Adrenal gland (tissue), 12 donors: ENCODE measurements around the gene KIAA1958. TPM values are rescaled to one million over a fixed set of nuclear protein-coding genes. Genes with fewer than 3 reads are reported as not detected.
A peak's percentile ranks its signal among the peaks of the same experiment; 100 is the strongest.

Experiments
- DNase-seq, 7 donors: peaks; one replicate each; pipeline ENCODE4 v3.0.0-alpha.2; 2019 to 2020
- H3K27ac ChIP-seq, 5 donors: fragments of 200-600 bp; sonication (generic) in 4 of 5; 1 replicate in 3 of 5; 2 replicates in 2 of 5; pipeline versions ENCODE4 v1.5.1 to v1.8.0; 2016 to 2020; ENCODE audit warnings: mild to moderate bottlenecking in 1 of 5
- H3K27me3 ChIP-seq: fragments of 200-600 bp; 2 replicates; pipeline ENCODE4 v1.8.0; 2021
- H3K36me3 ChIP-seq, 2 donors: fragments of 200-600 bp; replicated peaks in 1 of 2; 1 replicate in 1 of 2; 2 replicates in 1 of 2; pipeline versions ENCODE4 v1.5.1 to v1.8.0; 2018 to 2022
- H3K4me1 ChIP-seq, 2 donors: fragments of 200-600 bp; replicated peaks in 1 of 2; 1 replicate in 1 of 2; 2 replicates in 1 of 2; pipeline versions ENCODE4 v1.5.1 to v1.8.0; 2018 to 2021
- H3K4me3 ChIP-seq, 4 donors: fragments of 200-600 bp; sonication (generic) in 3 of 4; one replicate each; pipeline ENCODE4 v1.5.1; 2016 to 2018
- H3K9me3 ChIP-seq, 3 donors: fragments of 200-600 bp; sonication (generic) in 1 of 3; replicated peaks in 1 of 3; 1 replicate in 2 of 3; 2 replicates in 1 of 3; pipeline versions ENCODE4 v1.5.1 to v1.8.0; 2016 to 2021
- CTCF ChIP-seq, 6 experiments: fragments of 450-650 bp in 4 of 6; fragments of 200-600 bp in 2 of 6; sonication (generic) in 1 of 6; IDR thresholded peaks; 1 replicate in 5 of 6; 2 replicates in 1 of 6; pipeline versions ENCODE4 v1.5.1 to v1.8.0; 2016 to 2021; ENCODE audit warnings: antibody characterized with exemption in 6 of 6, mild to moderate bottlenecking in 2 of 6, moderate library complexity in 1 of 6
- POLR2A ChIP-seq, 2 donors: fragments of 450-650 bp; IDR thresholded peaks; one replicate each; pipeline ENCODE4 v1.6.1; 2017; ENCODE audit warnings: antibody characterized with exemption in 2 of 2, mild to moderate bottlenecking in 2 of 2, moderate library complexity in 1 of 2
- WGBS, 4 donors: extraction: QIAGEN DNeasy Blood & Tissue Kit in 2 of 4; methylation state at CpG; one replicate each; pipeline versions ENCODE4 v1.1.5 to v1.1.7; 2013 to 2017; 5-methylcytosine and 5-hydroxymethylcytosine counted together
- intact Hi-C, 2 donors: fragments of 100-400 bp; cut with DNase I; formaldehyde crosslinking; loops; one replicate each; pipeline versions ENCODE4 v1.14.1 to v1.15.0; 2022 to 2023
- polyA plus RNA-seq, 3 donors: library from polyadenylated mRNA; stranded (reverse); fragments of 200-250 nt in 2 of 3; fragments of 350-450 nt in 1 of 3; fragmentation: Illumina TruSeq in 1 of 3; extraction: RNeasy Lipid Tissue Mini Kit (QIAGEN cat#74804) in 1 of 3; gene quantifications; one replicate each; pipeline ENCODE4 v1.2.3, GENCODE V29; 2013 to 2014
- total RNA-seq, 9 donors: library from RNA; depleted of rRNA in 4 of 9; stranded (reverse); fragments of >200 nt in 4 of 9; fragments of 120-200 nt in 1 of 9; fragmentation: NEBNext Ultra II Directional in 1 of 9; extraction: Animal tissue kit (Norgen Biotek cat#: 25700) in 1 of 9; gene quantifications; one replicate each; pipeline versions ENCODE4 v1.1.0 to v1.2.4, GENCODE V29; 2013 to 2023
- donor health status: healthy with polysubstance abuse.
- donor health status: Bipolar disorder and iron deficiency.
- donor health status: DM: yes; HTN: yes; CAD: no.
- donor health status: DM: no; HTN: no; CAD: no.
- donor health status: DM: no; HTN: no; CAD: no.
- donor health status: DM: yes; HTN: yes; CAD: no.

Gene KIAA1958
- total and polyA plus RNA-seq, 12 donors, result 3.5 to 67.2 (median 30.0) TPM

DNA sequence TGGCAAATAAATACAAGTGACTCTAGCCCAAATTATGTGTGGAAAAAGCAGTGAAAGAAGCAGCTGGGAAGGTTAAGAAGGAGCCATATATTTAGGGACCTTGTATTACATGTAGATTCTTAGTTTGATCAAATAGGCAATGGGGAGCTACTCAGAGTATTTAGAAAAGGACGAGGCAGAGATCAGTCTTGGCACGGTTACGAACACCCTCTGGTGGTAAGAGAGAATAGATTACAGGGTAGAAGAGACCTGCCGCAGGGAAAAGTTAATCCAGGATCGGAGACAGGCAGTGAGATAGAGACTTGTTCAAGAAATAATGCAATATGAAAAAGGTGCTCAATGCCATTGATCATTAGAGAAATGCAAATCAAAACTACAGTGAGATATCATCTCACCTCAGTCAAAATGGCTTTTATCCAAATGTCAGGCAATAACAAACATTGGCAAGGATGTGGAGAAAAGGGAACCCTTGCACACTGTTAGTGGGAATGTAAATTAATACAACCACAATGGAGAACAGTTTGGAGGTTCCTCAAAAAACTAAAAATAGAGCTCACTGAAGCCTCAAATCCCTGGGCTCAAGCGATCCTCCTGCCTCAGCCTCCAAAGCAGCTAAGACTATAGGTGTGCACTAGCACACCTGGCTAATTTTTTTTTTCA lies 219.3 kb downstream of the KIAA1958 start:
- TF ChIP-seq POLR2A (IDR thresholded peaks at IDR 0.05) (no peak), CTCF (IDR thresholded peaks at IDR 0.05) (peak; percentile 15 to 68 (median 62))
- Histone ChIP-seq H3K36me3 (no peaks in the 10 kb centered on the region), H3K27me3 (no peaks in the 10 kb centered on the region), H3K9me3 (no peaks in the 10 kb centered on the region), H3K27ac (no peak overlapping the region), H3K4me1 (peaks cover 0 to 17% of the 10 kb centered on the region in 2 donors), H3K4me3 (no peak overlapping the region)
- 36 to 51% (median 44%) methylated on average over 6 of the region's 6 CpGs for WGBS, 4 donors
- intact Hi-C loops, result no loop called here
- peak; percentile 53 to 77 (median 68) for DNase-seq

DNA sequence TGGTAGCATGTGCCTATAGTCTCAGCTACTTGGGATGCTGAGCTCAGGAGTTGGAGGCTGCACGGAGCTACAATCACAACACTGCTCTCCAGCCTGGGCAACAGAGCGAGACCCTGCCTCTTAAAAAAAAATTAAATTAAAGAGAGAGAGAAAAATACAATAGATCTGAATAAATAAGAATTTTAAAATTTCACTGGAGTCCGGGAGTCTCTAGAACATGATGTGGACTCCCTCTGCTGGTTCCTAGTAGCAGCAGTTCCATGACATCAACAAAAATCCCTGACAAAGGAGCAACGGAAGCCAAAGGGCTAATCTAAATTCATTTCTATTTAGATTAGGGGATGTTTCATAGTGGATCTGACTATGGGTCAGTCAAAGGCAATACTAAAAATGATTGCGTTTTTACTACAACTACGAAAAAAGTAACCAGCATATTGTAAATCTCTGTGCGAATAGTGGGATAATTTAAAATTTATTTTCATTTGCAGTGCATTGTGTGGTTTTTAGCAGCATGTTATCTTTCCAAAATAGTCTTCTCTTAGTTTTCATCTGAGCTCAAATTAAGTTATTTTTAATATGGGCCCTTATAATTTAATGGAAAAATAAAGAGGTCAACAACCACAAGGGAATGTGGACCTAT lies 224.5 kb downstream of the KIAA1958 start:
- Histone ChIP-seq H3K27ac (no peak overlapping the region), H3K4me1 (peaks cover 0 to 11% of the 10 kb centered on the region in 2 donors), H3K36me3 (no peaks in the 10 kb centered on the region), H3K9me3 (no peaks in the 10 kb centered on the region), H3K27me3 (no peaks in the 10 kb centered on the region), H3K4me3 (no peak overlapping the region)
- intact Hi-C loops, result no loop called here
- TF ChIP-seq POLR2A (IDR thresholded peaks at IDR 0.05) (no peak), CTCF (IDR thresholded peaks at IDR 0.05) (peak; percentile 41 to 62 (median 54))
- DNase-seq, result peak in 5 of 7 donors; percentile 21 to 48 (median 38)
- 58 to 64% (median 62%) methylated on average over 7 of the region's 7 CpGs for WGBS, 4 donors

DNA sequence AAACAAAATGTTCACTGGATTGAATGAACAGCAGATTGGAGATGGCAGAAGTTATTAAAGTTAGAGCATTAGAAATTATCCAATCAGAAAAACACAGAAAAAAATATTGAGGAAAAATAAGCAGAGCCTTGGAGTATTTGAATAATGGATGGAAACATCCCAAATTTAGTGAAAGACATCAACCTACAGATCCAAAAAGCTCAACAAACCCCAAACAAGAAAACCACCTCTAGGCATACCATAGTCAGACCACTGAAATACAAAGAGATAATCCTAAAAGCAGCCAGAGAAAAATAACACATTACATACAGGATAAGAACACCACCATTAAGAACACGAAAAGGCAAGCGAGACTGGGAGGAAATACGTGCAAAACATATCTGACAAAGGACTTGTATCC lies 226.1 kb downstream of the KIAA1958 start:
- WGBS, 4 donors, result 97 to 98% (median 98%) methylated on average over 3 of the region's 3 CpGs
- intact Hi-C loops, result no loop called here

More for the DNA sequence above, 226.1 kb downstream of the KIAA1958 start:
- peaks cover 7 to 22% of the 10 kb centered on the region in 2 donors for H3K4me1 ChIP-seq
- H3K27me3 ChIP-seq, result no peaks in the 10 kb centered on the region
- no peaks in the 10 kb centered on the region for H3K9me3 ChIP-seq
- TF ChIP-seq CTCF (IDR thresholded peaks at IDR 0.05), result no peak
- TF ChIP-seq POLR2A (IDR thresholded peaks at IDR 0.05), result no peak
- no peak overlapping the region for H3K27ac ChIP-seq
- H3K4me3 ChIP-seq, result no peak overlapping the region
- no peak for DNase-seq
- H3K36me3 ChIP-seq, result no peaks in the 10 kb centered on the region
